ENCODE measurements around the gene SEC16A.
"Not testable (repeated sequence)": the region's sequence is repeated elsewhere in the genome, so short reads cannot be mapped to it uniquely, and the experiment has no call there.

SEC16A gene

GRCh38 chr9:136423432-136424146, 59.3 kb downstream of the SEC16A start:
- DNase-seq (ENCODE audit: low spot score) = no peak

GRCh38 chr9:136422876-136423275, 60.0 kb downstream of the SEC16A start:
- no peak for DNase-seq (ENCODE audit: low spot score)
- FAIRE-seq = no peak

More at GRCh38 chr9:136423432-136424146, 59.3 kb downstream of the SEC16A start:
- FAIRE-seq = no peak

DNA sequence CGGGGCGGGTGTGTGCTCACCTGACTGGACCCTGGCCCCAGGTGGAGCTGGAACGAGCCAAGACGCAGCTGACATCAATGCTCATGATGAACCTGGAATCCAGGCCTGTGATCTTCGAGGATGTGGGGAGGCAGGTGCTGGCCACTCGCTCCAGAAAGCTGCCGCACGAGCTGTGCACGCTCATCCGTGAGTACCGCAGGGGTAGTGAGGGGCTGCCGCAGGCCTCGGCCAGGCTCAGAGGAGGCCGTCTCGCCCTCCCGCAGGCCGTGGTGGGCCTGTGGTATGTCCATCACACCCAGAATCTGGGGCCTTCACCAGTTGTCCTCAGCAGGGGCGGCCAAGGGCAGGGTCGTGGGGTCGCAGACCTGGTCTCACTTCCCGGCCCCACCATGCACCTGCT, 61.0 kb downstream of the SEC16A start:
- DNase-seq (ENCODE audit: low spot score) (no peak), FAIRE-seq (no peak)

DNA sequence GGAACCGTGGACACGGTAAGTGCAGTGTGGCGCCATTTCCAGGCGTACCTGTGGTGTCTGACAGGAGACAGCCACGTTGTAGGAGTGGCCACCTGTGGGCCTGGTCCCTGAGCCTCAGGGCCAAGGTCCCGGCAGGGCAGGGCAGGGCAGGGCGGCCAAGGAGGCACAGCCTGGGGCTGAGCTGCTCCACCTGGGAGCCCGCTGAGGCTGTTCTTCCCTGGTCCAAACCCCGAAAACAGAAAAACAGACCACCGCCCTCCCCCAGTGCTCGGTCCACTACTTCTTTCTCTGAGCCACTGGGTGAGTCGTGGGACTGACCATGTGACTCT, 63.8 kb downstream of the SEC16A start:
- FAIRE-seq (no peak), DNase-seq (ENCODE audit: low spot score) (no peak)

DNA sequence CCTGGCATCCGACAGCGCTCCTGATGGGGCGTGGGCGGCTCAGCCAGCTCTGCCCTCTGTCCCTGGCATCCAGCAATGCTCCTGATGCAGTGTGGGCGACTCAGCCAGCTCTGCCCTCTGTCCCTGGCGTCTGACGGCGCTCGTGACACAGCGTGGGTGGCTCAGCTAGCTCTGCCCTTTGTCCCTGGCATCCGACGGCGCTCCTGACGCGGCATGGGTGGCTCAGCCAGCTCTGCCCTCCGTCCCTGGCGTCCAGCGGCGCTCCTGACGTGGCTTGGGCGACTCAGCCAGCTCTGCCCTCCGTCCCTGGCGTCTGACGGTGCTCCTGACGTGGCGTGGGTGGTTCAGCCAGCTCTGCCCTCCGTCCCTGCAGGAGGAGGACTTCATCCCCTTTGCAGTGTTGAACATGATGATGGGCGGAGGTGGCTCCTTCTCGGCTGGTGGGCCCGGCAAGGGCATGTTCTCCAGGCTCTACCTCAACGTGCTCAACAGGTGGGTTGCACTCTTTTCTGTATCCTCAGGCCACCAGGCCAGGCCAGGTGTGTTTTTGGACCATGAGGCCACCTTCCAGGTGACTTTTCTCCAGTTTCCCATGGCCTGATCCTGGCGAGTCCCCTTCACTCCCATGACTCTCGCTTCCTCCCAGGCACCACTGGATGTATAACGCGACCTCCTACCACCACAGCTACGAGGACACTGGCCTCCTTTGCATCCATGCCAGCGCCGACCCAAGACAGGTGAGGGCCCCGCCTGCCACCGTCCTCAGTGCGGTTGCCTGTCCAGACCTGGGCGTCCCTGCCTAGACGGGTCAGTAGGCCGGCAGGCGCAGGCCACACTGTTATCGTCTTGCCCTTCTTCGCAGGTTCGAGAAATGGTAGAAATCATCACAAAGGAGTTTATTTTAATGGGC, 64.4 kb downstream of the SEC16A start:
- FAIRE-seq (peak; percentile 13), DNase-seq (ENCODE audit: low spot score) (no peak)

- no peak for FAIRE-seq
- no peak for DNase-seq (ENCODE audit: low spot score)
Measured at GRCh38 chr9:136416914-136417313, 65.9 kb downstream of the SEC16A start.

DNA sequence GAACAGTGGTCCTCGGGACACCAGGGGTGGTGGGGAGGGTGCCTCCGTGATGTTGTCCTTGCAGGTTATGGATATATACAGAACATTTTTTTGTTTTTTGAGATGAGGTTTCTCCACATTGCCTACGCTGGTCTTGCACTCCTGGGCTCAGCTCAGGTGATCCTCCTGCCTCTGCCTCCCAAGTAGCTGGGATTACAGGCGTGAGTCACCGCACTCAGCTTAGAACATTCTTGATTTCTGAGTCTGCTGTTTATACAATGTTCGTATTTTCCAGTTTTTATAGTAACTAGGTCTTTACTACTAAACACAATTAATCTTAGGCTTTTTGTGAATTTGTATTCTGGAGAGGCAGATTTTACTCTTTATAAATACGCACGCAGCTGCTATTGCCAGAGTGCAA, 66.4 kb downstream of the SEC16A start:
- FAIRE-seq (no peak), DNase-seq (ENCODE audit: low spot score) (no peak)

- no peak for DNase-seq (ENCODE audit: low spot score)
Measured at GRCh38 chr9:136412962-136413361, 69.9 kb downstream of the SEC16A start.

GRCh38 chr9:136411378-136411777, 71.5 kb downstream of the SEC16A start:
- FAIRE-seq (no peak), DNase-seq (ENCODE audit: low spot score) (no peak)

More at GRCh38 chr9:136412962-136413361, 69.9 kb downstream of the SEC16A start:
- FAIRE-seq = no peak

- DNase-seq (ENCODE audit: low spot score) (peak; percentile 96), FAIRE-seq (peak; percentile 5)
Measured at GRCh38 chr9:136410500-136411287, 72.1 kb downstream of the SEC16A start, which contains the start of the genes ENTR1 and PMPCA. Gene ENTR1 (minus strand): TSS chr9:136410614. CDS start chr9:136410397, 217 bp downstream. Gene PMPCA (plus strand): TSS chr9:136410658. CDS start chr9:136410669, 11 bp downstream.

DNA sequence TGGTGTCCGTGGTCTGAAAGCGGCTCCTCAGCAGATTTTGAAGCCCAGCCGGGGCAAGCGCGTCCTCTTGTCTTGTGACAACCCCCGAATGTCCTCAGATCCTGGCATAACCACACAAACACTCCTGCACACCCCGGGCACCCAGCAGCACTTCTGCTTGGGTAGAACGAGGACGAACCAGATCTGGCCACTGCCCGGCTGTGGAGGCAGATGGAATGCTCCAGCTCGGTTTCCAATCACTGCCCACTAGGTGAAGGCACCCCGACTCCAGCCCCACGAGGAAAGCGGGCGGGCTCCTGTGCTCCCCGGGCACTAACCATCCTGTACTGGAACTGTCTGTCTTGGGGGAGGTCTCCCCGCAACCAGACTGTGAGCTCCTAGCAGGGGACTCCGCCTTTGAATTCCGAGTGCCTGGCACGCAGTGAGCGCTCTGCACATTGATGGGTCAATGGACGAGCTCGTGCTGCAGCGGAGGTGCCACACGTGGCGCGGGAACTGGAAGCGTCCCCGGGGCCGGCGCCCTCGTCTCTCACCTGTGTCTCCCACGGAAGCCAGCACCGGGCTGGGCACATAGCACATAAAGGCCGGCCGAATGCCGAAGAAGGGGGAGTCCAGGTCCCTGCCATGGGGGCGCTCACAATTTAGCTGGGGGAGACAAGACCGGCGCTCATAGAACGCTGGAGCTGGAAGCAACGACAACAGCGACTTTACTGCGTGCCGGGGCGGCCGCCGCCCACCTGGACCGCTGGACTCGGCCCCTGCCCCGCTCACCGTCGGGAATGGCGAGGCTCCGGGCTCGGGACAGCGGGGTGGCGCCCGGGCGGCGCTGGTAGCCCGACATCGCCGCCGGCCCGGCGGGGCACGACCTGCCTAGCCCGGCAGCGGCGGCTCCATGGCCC, 73.0 kb downstream of the SEC16A start:
- DNase-seq (ENCODE audit: low spot score) (peak; percentile 57), FAIRE-seq (no peak)

DNA sequence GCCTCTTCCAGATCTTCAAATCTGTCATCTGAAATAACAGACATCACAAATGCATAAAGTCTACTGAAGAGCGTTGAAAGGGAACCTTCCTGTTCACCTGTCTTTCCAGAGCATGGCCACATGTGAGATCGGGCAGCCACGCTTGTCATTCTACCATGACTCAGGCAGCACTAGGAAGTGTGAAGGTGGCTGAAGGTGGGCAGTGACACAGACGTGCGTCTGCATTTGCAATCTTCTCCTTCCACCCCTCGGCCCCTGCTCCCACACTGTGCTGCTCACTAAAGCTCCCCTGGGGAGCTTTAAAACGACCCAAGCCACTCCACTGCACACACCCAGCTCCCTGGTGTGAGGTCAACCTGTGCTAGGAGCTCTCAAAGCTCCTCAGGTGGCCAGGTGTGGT, 74.9 kb downstream of the SEC16A start:
- FAIRE-seq (no peak), DNase-seq (ENCODE audit: low spot score) (no peak)

- FAIRE-seq; DNase-seq (ENCODE audit: low spot score): not testable (repeated sequence)
Measured at GRCh38 chr9:136407061-136407460, 75.8 kb downstream of the SEC16A start.

DNA sequence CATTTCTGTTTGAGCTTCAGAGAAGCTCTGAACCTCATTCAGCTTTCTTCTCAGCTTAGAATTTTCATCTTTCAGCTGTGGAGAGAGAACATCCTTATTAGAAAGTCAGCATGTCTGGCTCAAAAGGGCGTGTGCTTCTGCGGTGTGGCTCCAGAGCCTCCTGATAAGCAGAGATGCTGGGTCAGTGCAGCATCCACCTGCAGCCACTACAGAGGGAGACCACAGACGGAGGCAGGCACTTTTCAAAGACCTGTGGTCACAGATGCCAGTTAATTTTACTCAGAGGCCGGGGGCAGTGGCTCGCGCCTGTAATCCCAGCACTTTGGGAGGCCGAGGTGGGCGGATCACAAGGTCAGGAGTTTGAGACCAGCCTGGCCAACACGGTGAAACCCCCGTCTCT, 76.9 kb downstream of the SEC16A start:
- DNase-seq (ENCODE audit: low spot score); FAIRE-seq: not testable (repeated sequence)

GRCh38 chr9:136405481-136405880, 77.4 kb downstream of the SEC16A start:
- FAIRE-seq = no peak
- DNase-seq (ENCODE audit: low spot score) = no peak

- DNase-seq (ENCODE audit: low spot score) (no peak), FAIRE-seq (no peak)
Measured at GRCh38 chr9:136404801-136405136, 78.1 kb downstream of the SEC16A start.

GRCh38 chr9:136403915-136404800, 78.7 kb downstream of the SEC16A start:
- DNase-seq (ENCODE audit: low spot score) (no peak), FAIRE-seq (no peak)

DNA sequence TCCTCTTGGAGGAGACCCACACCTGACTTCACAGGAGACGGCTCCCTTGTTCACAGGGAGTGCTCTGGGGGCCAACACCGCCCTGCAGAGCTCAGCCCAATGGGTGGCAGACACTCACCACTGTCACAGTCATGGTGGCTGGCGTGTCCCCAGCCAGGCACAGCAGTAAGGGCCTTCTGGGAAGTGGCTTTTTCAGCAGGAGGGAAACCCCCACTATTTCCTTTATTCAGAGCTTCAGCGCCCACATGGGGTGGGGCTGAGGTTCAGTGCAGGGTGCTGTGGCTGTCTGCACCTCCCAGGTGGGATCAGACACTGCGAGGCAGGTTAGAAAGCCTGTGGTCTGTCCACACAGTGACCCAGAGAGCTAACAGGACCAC, 79.3 kb downstream of the SEC16A start:
- no peak for DNase-seq (ENCODE audit: low spot score)

GRCh38 chr9:136402067-136402466, 80.8 kb downstream of the SEC16A start:
- FAIRE-seq = no peak
- no peak for DNase-seq (ENCODE audit: low spot score)

More for the DNA sequence above, 79.3 kb downstream of the SEC16A start:
- no peak for FAIRE-seq
